NCI-H82 treated with DMSO at 0.1 percent for 48 hours (cell line): Measurements from ENCODE around the gene ADAT3.

Experiments
- DNase-seq: peaks from one replicate; lab custom pipeline; 2025; ENCODE audit not compliant: unreplicated experiment; lab: John Stamatoyannopoulos, UW

Gene ADAT3

DNA sequence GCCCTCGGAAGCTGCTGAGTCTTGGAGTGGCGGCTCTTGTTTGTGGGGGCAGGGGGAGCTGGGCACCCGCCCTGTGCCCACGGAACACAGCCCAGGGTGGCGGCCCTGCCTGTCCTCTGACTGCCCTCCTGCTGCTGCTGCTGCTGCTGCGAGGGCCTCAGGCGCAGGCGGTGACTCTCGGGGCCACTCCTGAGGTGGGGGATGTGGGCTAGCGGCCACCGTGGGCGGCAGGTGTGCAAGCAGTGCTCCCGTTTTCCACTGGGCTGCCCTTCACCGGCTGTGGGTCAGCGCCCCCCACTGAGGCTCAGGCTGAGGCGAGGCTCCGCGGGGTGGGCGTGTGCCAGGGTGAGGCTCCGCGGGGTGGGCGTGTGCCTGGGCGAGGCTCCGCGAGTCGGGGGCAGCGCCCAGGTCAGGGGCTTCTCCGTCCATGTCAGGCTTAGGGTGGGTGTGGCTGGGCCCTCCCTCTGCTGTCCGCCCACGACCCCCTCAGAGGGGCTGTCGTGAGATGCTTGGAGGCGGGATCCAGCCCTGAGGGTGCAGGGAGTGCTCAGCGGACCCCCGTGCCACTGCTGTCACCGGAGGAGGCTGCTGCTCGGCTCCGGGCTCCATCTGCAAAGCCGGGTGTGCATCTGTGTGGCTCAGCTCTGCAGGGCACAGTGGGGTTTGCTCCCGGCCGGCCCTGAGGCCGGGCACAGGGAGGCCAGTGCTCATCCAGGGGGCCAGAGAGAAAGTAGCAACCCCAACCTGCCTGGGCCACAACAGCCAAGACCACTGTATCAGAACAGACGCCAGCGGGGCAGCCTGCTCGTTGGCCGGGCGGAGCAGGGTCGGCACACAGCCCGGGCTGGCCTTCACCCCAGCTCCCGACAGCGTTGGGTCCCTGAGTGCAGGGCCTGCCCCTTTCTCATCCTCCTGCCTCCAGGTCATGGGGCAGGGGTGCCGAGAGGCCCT lies 50.2 kb downstream of the ADAT3 start:
- DNase-seq: no peak

DNA sequence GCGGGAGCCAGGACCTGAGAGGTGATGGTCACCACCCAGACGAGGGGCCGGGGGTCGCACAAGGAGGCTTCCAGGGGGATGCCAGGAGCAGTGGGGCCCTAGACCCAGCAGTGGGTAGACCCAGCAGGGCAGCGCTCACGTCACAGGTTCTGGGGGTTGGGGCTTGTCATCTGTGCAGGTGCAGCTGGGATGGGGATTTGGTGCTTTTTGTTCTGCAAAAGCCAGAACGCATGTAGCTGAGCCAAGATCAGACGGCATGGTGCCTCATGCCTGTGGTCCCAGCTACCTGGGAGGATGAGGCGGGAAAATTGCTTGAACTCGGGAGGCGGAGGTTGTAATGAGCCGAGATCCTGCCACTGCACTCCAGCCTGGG lies 50.9 kb downstream of the ADAT3 start:
- no peak for DNase-seq

DNA sequence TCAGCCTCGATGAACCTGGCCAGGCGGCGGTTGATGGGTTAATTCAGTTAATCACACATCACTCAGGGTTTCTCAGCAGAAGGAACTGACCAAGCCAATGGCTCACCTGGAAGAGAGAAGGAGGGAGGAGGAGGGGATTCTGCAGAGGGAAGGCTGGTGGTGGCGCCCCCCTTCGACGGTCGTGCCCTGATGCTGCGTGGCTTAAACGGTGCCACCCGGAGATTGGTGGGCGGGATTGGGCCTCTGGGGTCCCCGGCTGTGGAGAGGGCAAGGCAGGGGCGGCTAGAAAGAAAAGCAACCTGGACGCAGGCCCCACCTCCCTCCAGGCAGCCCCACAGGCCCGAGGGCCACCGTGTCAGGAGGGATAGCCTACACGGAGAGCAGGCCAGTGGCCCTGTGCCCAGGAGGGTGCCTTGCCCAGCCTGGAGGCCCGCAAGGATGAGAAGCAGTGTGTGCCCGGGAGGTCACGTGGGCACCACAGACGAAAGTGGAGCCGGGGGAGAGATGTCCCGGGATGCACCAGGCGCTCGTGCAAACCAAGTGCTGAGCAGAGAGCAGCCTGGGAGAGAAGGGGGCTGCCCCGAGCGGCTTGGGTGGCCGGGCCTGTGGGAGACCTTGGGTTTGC lies 51.8 kb downstream of the ADAT3 start:
- DNase-seq: no peak

DNA sequence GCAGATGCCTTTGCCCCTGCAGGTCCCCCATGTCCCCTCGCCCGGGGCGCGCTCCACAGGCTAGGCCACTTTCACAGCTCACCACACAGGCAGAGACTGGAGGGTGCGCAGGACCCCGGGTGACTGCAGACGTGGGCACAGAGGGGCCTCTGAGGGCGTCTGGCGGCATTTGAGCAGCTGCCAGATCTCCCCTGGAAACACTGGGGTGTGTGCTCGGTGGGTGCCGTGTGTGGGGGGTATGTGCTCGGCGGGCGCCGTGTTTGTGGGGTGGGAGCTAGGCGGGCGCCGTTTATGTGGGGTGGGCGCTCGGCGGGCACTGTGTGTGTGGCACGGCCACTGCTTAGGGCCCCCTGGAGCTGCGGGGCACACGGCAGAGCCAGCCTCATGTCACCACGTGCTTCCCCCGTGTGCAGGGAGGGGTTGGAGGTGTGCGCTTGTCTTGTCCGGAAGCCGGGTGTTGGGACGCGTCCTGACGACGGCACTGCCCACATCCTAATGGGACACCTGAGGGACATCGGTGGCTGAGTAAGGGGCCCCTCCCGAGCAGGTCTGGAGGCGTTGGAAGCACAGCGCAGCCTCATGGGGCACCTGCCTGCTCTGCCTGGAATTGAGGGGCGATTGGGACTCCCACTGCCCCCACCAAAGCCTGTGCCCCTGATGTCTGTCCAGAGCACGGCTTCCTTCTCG lies 52.5 kb downstream of the ADAT3 start:
- no peak for DNase-seq

DNA sequence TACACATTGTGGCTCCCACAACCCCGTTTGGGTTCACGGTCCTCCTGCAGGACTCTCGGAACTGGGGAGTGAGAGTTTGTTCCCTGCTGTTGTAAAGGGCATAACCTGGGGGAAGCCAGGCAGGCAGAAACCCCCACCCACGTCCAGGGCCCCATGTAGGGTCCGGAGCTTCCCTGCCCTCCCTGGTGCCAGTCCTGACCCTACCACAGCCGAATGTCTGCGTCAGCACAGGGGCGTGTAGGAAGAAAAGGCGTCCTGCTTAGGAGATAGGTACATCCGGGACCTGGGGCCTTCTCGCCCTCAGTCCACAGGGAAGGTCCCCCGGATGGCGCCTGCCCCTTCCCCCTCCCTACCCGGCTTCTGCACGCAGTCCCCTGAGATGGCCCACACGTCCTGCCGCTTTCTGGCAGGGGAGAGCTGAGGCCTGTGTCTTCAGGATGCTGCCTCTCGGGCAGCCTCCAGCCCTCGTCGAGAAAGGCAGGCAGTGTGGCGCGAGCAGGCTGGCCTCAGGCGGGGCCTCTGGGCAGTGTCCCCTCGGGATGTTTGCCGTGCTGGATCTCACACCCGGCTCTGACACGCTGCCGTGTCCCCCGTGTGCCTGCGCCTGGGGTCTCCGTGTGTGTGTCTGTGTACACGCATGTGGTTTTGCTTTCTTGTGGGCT lies 54.9 kb downstream of the ADAT3 start:
- DNase-seq: no peak

DNA sequence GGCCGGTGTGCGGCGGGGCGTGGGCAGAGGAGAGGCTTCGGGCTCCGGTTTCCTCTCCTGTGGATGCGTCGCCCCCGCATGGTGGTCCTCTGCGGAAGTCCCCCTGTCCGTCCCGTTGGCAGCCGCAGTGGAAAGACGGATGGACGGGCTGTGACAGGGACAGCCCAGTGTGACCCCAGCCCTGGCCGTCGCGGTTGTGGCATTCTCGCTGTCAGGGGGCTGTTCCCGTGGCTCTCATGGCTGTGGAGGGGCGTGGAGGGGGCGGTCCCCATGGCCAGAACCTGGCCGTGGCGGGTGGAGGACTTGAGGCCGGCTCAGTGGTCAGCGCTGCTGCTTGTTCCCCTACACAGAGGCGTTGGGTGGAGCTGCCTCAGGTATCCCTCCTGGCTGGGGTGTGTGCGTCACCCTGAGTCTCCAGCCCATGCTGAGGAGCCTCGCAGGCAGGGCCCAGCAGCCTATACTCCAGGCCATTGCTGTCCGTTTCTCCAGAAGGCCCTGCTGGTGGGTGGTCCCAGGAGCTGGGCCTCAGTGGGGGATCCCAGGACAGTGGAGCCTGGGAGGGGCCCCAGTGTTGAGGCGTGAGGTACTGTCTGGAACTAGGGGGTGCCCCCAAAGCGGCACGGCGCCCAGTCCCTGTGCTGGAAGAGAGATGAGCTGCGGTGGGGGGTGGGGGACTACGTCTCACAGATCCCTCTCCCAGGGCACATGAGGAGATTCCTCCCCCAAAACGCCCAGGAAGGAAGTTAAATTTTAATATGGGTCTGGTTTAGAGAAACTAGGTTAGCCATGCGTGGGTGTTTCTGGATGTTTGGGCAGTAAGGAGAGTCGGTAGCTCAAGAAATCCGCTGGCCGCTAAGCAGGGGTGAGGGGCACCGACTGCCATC lies 56.0 kb downstream of the ADAT3 start:
- DNase-seq: no peak

DNA sequence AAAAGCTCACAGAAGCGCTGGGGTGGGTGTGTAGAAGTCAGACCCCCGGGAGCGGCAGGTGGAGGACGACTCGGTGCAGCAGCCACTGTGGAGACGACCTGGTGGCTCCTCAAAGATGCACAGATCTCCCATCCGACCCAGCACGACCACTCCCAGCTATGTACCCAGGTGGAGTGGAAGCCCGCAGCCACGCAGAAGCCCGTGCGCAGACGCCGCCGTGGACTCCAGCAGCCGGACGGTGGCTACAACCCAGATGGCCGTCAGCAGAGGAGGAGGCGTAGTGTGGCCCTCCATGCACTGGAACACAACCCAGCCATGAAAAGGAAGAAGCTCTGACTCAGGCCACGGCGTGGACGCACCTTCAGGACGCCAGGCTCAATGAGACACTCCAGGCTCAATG lies 57.5 kb downstream of the ADAT3 start:
- no peak for DNase-seq
